HG03558 (cell line): ENCODE data around the gene ZNF432.
"Not testable (repeated sequence)": the region's sequence is repeated elsewhere in the genome, so short reads cannot be mapped to it uniquely, and the experiment has no call there.

ENCODE experiments used
- ATAC-seq: cut with Tn5 transposase; IDR thresholded peaks from one replicate; pipeline ENCODE4 v1.9.1; 2021; ENCODE audit warnings: moderate number of reproducible peaks; ENCODE audit not compliant: unreplicated experiment; ENCODE audit errors: extremely low read depth

The ZNF432 gene

DNA sequence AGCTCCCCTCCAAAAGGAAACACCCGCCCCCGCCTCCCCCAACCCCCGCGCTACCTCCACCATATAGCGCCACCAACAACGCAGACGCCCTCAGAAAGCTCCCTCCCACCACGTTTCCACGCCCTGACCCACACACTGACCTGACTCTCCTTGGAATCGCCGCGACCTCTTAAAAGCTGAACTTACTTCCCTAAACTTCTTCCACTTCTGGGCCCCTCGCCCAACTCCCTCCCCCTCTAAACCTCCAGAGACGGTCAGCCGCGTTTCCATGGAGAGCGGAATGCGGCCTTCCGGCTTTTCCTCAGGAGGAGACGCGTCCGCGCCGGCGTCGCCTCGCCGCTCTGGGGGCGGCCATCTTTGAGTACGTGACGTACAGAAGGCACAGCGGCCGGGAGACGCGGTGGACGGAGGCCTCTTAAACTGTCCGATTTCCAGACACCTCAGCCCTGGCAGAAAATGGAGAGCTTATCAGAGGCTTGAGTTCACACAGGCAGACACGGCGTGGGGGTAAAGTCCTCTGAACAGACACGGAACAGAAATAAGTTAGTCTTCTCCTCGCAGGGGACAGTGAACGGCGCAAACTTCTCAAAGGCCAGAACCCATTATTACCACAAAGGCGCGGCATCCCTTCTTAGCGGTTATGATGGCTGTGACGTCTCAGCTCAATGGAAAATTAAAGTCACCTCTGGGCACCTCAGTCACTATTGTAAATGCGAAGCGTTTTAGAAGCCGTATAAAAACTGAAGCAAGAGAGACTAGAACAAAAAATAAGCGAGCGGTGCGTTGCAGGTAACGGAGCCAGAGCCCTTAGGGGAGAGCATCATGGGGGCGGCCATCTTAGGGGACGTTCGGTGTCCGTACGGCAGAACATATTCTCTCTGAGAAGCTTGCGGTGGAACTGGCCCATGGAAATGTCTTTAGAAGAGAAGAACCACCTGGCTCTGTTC lies at the start of gene ZNF432:
ZNF432 (minus strand) TSS at position 284 of the 947 bp plus-strand sequence. CDS start 1,970 bp downstream, outside the sequence.
- peak; percentile 51 for ATAC-seq

DNA sequence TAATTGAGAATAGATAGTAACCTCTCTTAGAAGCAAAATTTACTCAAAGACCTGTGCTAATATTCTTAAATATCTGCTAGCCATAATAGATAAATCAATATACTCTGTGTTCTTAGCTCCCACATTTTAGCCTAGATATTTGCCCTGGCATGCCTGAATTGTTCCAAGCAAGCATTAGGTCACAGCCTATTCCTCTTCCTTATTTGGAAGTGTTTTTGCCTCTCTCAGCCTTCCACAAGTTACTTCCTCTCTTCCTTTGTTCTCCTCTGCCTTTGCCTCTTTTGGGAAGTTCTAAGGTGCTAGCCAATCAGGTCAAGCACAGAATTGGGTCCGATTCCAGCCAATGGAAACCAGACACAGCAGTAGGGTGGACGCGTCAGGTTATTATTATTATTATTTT lies 47.8 kb upstream of the ZNF432 start:
- ATAC-seq = not testable (repeated sequence)

DNA sequence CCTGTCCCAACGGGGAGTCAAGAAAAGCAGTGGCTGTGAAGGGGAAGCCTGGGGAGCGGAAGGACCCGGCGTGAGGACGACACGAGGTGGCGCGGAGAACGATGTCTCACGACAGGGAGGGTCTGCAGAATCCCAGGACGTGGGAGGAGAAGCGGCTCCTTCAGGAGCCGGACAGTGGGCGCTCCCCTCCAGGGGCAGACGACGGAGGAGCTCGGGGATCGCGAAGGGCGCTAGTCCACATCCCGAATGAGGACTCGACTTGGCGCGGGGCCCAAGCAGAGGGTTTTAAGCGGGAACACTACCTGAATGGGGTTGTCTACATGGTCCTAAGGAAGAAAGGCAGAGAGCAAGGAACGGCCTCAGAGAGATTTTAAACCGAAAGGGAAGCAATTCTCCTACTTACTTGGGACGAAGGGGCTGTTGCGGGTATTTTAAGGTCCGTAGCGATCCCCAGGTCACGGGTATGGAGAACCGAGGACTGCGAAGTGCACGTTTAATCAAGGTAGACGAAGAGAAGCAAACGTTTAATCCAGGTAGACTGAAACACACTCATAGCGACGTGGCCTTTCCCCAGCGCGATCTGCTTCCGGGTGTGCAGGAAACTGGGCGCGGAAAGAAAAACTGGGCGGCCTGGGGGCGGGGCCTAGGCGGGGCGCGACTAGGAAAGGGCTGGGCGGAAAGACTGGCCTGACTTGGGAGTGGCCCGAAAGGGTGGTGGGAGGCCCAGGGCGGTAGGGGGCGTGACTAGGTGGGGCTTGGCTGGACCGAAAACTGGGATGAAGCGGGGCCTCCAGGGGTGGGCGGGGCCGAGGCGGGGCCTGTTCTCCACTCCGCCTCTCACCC lies 46.8 kb upstream of the ZNF432 start, which contains the start of gene ZNF841:
ZNF841 (minus strand) TSS at position 594 of the 843 bp plus-strand sequence. CDS start 10,964 bp downstream, outside the sequence.
- ATAC-seq = no peak

DNA sequence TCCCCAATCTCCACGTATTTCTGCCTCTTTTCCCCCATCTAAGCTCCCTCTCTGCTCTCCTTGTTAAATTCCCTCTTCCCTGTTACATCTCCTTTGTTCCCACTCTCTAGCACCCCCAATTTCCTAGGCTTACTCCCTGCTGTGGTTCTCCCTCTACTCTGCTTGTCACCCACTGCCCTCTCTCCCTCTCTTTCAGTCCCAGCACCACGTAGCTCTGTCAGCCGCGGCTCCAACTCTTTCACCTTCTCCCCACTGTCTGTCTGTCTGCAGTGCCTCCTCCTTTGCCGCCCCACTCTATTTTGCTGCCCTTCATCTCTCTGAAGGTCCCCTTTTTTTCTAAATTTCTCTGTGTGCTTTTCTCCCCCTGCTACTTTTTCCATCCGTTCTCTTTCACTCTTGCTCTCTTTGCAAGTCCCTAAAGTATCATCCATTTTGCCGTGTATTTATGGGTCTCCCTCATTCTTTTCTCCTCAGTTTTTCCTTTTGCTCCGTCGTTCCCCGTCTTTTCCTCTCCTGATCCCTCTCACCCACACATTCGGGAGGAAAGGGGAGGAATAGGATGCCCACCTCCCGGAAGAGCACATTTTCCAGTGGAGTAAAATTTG lies 46.0 kb upstream of the ZNF432 start:
- no peak for ATAC-seq

DNA sequence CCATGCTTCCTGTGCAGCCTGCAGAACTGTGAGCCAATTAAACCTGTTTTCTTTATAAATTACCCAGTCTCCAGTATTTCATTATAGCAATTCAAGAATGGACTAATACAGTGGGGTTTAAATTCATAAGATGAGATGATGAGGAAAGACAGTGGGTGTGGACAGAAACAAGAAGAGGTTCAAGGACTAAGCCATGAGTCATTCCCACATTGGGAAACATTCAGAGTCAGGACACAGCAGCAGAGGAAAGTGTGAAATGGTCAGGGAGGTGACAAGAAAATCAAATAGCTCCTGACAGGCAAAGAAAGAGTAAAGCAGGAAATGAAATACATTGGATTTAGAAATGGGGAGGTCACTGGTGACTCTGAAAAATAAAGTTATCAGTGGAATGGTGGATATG lies 37.8 kb upstream of the ZNF432 start:
- ATAC-seq = no peak

DNA sequence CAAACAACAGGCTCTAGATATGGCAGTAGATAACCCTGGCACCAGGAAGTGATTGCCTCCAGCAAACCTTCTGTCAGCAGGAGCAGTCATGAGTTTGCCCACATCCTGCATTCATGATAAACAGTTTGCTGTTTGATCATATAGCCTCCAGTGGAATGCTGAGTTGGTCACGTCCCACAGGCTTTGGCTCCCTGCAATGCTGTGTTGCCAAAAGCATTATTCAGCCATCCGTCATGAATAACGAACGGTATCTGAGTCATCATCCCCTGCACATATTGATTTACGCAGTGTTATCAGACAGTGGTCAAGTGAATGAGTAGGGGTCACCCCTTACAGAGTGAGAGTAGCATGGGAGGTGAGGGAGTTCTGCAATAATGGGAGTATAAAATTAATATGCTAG lies 21.9 kb upstream of the ZNF432 start:
- no peak for ATAC-seq

DNA sequence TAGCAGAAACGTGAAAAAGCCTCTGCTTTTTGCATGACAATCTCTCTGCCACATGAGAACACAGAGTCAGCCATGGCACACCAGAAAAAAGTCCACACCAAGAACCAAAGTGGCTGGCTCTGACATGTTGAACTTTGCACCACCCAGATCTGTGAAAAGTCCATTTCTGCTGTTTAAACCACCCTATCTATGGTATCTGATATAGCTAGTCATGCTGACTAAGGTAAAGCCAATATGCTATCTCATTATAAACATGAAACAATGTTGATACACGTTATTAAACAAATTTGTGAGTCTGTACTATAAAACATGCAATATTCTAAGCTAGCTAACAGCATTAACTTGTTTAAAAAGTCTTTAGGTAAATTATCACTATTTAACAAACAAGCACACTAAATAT lies 21.0 kb upstream of the ZNF432 start:
- no peak for ATAC-seq

DNA sequence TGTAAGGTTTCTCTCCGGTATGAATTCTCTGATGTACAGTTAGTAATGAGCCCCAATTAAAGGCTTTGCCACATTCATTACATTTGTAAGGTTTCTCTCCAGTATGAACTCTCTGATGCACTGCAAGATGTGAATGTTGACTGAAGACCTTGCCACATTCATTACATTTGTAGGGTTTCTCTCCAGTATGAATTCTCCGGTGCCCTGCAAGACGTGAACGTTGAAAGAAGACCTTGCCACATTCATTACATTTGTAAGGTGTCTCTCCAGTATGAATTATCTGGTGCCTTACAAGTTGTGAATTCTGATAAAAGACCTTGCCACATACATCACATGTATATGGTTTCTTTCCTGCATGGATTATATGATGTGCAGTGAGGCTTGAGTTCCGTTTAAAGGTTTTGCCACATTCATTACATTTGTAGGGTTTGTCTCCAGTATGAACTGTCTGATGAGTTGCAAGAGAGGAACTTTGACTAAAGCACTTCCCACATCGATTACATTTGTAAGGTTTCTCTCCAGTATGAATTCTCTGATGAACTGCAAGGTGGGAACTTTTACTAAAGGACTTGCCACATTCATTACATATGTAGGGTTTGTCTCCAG lies 17.7 kb upstream of the ZNF432 start:
- ATAC-seq = no peak

DNA sequence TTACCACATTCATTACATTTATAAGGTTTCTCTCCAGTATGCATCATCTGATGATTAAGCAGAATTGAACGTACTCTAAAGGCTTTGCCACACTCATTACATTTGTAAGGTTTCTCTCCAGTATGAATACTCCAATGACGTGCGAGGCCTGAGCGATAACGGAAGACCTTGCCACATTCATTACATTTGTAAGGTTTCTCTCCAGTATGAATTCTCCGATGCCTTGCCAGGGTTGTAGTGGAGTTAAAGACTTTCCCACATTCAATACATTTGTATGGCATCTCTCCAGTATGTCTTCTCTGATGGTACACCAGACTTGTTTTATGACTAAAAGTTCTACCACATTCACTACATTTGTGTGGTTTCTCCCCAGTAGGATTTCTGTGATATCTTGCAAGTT lies 16.8 kb upstream of the ZNF432 start:
- no peak for ATAC-seq

DNA sequence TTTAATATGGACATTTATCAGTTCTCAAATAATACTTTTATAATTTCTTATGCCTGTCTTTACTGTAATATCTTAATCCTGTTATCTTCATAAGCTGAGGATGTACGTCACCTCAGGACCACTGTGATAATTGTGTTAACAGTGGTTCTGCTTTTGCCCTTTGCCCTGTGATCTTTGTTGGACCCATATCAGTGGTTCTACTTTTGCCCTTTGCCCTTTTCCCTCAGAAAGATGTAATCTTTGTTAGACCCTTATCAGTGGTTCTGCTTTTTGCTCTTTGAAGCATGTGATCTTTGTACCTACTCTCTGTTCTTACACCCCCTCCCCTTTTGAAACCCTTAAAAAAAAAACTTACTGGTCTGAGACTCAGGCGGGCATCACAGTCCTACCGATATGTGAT lies 7.8 kb upstream of the ZNF432 start:
- ATAC-seq = not testable (repeated sequence)

DNA sequence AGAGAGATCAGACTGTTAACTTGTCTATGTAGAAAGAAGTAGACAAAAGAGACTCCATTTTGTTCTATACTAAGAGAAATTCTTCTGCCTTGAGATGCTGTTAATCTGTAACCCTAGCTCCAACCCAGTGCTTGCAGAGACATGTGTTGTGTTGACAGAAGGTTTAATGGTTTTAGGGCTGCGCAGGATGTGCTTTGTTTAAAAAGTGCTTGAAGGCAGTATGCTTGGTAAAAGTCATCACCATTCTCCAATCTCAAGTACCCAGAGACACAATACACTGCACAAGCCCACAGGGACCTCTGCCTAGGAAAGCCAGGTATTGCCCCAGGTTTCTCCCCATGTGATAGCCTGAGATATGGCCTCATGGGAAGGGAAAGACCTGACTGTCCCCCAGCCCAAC lies 3.1 kb upstream of the ZNF432 start:
- ATAC-seq = not testable (repeated sequence)

DNA sequence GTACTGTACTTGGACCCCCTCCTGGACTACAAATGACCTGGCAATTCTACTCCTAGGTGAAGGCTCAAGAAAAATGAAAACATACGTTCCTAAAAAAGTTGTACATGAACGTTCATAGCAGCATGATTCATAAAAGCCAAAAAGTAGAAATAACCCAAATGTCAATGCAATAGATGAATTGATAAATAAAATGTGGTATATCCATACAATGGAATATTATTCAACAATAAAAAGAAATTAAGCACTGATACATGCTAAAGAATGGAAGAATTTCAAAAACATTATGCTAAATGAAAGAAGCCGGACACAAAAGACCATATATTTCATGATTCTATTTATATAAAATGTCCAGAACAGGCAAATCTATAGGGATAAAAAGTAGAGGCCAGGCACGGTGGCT lies 9.5 kb downstream of the ZNF432 start:
- no peak for ATAC-seq

DNA sequence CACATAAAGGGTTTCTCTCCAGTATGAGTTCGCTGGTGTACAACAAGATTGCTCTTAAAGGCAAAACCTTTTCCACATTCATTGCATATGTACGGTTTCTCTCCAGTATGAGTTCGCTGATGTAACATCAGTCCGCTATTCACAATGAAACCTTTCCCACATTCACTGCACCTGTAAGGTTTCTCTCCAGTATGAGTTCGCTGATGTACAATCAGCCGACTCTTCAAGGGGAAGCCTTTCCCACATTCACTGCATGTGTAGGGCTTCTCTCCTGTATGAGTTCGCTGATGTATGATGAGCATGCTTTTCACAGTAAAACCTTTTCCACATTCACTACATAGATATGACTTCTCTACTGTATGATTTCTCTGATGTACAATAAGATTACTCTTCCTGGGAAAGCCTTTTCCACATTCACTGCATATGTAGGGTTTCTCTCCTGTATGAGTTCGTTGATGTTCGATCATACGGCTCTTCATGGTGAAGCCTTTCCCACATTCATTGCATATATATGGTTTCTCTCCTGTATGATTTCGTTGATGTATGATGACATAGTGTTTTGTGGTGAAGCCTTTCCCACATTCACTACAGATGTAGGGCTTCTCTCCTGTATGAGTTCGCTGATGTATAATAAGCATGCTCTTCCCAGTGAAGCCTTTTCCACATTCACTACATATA lies 14.4 kb downstream of the ZNF432 start:
- ATAC-seq = no peak

DNA sequence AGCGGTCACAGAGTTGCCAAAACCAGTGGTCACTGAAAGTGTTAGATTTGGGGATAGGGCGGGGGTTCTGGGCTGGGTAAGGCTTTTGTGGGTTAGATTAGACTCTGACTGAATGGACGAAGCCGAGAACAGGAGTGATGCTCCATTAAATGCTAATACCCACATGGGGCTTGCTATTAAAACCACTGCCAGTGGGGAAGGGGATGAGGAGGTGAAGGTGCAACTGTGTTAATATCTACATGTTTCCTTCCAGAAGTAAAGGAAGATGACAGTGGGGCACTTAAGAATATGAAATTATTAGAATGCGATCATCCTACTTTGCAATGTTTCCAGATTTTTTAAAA lies 19.9 kb downstream of the ZNF432 start:
- ATAC-seq = no peak

DNA sequence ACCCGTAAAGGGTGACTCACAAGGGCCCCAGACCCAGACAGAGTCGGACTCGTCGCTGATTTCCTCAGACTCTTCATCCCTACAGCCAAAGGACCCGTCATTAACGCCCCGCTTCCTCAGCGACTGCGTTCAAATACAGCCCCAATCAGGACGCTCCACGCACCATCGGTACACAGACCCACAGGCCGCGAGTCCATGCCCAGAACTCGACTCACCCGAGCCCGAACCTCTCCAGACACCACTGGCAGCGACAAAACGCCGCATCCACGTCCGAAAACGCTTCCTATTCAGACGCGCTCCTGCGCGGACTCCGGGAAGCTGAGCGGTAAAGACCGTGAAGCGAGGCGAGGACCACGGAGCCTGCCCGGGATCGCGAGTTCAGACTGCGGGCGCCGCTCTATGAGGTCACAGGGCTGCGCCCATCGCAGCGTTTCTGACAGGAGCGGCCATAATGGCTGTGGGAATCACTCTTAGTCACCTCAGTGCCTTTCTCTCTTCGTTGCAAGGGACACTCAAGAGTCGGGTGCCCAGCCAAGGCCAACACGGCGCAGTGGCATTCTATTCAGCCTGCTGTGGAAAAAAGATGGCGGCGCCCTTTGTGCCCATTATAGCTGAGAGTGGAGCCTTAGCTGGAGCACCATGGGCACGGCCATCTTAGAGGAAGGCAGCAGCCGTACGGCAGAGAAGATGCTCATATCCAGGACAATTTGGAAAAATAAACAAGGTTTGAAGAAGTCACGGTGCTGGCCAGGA lies 20.4 kb downstream of the ZNF432 start, which contains the start of gene ZNF614:
ZNF614 (minus strand) TSS at position 353 of the 753 bp plus-strand sequence. CDS start 2,634 bp downstream, outside the sequence.
- ATAC-seq = peak; percentile 38

DNA sequence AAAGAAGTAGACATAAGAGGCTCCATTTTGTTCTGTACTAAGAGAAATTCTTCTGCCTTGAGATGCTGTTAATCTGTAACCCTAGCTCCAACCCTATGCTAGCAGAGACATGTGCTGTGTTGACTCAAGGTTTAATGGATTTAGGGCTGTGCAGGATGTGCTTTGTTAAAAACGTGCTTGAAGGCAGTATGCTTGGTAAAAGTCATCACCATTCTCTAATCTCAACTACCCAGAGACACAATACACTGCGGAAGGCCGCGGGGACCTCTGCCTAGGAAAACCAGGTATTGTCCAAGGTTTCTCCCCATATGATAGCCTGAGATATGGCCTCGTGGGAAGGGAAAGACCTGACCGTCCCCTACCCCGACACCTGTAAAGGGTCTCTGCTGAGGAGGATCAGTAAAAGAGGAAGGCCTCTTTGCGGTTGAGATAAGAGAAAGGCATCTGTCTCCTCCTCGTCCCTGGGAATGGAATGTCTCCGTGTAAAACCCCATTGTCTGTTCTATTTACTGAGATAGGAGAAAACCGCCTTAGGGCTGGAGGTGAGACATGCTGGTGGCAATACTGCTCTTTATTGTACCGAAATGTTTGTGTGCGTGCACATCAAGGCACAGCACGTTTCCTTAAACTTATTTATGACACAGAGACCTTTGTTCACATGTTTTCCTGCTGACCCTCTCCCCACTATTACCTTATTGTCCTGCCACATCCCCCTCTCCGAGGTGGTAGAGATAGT lies 22.2 kb downstream of the ZNF432 start:
- not testable (repeated sequence) for ATAC-seq

DNA sequence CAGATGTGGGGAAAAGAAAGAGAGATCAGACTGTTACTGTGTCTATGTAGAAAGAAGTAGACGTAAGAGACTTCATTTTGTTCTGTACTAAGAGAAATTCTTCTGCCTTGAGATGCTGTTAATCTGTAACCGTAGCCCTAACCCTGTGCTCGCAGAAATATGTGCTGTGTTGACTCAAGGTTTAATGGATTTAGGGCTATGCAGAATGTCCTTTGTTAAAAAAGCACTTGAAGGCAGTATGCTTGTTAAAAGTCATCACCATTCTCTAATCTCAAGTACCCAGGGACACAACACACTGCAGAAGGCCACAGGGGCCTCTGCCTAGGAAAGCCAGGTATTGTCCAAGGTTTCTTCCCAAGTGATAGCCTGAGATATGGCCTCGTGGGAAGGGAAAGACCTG lies 24.2 kb downstream of the ZNF432 start:
- not testable (repeated sequence) for ATAC-seq

DNA sequence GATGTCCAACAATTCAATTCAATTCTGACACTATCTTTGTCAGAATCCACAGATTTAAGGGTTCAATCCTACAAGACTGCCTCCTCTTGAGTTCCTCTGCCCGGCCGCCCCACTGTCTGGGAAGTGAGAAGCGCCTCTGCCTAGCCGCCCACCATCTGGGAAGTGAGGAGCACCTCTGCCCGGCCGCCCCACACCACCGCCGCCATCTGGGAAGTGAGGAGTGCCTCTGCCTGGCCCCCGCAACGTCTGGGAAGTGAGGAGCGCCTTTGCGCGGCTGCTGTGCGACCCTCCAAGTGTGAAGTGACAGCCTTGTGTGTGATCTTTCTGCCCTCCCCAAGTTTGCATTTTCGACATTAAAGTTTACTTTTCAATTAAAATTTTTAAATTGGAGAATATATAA lies 26.4 kb downstream of the ZNF432 start:
- ATAC-seq = no peak
